GM18868 (cell line): Measurements from ENCODE around the gene SELPLG.

Experiments
- ATAC-seq: cut with Tn5 transposase; IDR thresholded peaks from one replicate; pipeline ENCODE4 v1.9.1; 2021; ENCODE audit warnings: mild to moderate bottlenecking, moderate library complexity; ENCODE audit not compliant: unreplicated experiment

Gene SELPLG

DNA sequence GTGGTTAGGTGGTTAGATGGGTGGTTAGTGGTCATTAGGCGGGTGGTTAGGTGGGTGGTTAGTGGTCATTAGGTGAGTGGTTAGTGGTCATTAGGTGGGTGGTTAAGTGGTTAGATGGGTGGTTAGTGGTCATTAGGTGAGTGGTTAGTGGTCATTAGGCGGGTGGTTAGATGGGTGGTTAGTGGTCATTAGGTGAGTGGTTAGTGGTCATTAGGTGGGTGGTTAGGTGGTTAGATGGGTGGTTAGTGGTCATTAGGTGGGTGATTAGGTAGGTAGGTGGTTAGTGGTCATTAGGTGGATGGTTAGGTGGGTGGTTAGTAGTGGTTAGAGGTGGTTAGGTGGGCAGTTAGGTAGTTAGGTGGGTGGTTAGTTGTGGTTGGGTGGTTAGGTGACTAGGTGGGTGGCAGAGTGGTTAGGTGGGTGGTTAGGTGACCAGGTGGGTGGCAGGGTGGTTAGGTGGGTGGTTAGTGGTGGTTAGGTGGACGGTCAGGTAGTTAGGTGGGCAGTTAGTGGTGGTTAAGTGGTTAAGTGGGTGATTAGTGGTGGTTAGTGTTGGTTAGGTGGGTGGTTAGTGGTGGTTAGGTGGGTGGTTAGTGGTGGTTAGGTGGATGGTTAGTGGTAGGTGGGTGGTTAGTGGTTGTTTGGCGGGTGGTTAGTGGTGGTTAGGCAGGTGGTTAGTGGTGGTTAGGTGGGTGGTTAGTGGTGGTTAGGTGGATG lies 27.8 kb downstream of the SELPLG start:
- no peak for ATAC-seq

DNA sequence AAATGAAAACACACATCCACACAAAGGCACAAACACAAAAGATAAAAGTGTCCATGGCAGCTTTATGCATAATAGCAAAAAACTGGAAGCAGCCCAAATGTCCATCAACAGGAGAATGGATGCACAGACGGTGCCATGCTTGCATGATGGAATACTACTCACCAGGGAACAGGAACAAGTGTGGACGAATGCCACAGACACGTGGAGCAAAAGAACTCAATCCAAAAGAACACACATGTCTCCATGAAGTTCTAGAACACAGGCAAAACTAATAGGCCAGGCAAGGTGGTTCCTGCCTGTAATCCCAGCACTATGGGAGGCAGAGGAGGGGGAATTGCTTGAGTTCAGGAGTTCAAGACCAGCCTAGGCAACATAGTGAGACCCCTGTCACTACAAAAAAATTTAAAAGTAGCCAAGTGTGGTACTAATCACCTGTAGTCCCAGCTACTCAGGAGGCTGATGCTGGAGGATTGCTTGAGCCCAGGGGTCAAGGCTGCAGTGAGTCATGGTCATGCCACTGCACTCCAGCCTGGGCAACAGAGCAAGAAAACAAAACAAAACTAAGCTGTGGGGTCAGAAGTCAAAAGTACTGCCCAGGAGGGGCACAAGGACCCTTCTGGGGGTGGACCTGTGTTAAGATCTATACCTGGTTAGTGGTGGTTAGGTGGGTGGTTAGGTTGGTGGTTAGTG lies 28.5 kb downstream of the SELPLG start:
- no peak for ATAC-seq

DNA sequence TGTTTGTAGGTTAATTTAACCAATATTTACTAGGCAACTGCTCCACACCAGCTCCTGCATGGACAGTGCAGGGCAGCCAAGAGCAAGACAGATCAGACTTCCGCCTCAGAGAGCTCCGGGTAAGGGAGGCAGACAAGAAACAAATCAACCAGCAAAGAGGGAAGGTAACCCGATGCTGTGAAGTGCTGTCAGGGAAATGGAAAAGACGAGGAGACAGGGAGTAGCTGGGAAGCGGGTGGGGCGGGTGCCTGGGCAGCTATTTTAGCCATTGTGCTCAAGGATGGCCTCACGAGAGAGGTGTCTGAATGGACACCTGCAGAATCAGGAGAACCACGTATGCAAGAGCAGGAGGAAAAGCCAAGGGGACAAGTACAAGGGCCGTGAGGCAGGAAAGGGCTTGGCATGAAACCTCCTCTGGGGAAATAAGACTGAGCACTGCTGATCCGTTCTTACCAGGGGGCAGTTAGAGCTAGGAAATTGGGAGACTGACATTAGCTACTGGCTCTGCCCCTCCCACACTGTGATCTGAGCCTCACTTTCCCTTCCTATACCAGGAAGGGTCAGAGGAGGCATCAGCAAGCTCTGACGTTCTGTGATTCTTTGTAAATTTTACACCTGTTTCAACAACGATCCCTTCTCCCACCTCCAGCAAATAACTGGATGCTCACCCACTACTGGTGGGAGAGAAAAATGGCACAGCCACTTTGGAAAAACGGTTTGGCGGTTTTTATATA lies 29.3 kb downstream of the SELPLG start:
- no peak for ATAC-seq

DNA sequence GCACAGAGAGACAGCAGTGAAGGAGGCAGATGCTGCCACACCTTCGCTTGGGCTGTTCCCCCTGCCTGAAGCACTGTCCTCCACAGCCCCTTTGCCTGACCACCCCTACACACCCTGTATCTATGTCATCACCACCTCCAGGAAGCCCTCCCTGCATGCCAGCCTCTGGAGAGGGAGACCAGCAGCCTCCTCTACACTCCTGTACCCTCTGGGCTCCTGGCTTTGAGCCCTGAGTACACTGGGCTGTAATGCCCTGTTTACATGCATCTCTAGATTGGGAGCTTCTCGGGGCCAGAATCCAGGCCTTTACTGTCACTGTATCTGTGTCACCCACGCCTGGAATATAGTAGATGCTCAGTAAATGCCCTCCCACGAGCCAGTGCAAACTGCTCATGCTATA lies 30.0 kb downstream of the SELPLG start:
- no peak for ATAC-seq

DNA sequence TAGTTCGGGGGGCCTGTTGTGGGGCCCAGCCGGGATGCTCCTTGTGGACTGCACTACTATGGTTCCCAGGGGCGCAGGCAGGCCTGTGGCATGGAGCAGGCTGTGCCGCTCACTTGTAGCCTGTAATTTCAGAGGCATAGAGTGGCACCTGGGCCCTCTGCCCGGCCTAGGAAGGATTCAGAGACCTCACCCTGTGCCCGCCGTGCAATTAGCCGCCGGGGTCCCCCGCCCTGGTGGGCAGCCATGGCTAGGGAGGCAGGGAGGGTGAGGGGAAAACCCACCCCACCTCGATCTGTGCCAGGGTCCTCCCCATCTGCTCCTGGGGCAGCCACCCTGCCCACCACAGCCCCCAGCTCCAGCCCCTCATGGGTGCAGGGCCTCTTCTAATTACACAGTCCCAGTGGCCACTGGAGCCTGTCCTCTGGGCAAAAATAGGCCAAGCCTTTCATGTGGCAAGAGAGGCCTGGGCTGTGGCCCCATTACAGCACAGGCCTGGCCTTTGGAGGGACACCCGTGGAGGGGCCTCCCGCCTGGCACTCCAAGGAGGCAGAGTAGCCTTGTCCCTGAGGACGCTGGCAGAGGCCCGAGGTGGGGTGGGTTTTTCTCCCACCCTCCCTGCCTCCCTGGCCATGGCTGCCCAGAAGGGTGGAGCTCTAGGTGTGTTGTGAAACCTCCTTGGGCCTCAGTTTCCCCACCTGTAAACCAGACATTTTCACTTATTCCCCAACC lies 30.6 kb downstream of the SELPLG start:
- no peak for ATAC-seq

DNA sequence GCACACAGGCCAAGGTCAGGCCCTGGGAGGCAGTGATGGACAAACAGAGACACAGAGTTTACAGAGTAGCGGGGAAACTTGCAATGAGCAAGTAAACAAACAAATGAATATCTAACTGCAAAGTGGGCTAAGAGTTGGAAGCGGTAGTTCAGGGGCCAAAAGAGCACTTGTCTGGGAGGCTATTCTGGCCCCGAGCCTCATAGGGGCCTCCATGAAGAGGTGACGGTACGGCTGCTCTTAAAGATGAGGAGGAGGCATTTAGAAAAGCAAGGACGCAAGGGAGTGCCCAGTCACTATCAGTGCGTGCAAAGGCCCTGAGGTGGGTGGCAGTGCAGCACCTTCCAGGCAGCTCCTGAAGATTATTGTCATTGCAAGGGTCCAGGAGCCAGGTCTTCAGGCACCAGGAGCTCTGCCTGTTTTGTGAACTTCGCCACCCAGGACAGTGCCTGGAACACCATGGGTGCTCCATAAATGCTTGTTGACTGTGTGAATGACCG lies 31.4 kb downstream of the SELPLG start:
- no peak for ATAC-seq

DNA sequence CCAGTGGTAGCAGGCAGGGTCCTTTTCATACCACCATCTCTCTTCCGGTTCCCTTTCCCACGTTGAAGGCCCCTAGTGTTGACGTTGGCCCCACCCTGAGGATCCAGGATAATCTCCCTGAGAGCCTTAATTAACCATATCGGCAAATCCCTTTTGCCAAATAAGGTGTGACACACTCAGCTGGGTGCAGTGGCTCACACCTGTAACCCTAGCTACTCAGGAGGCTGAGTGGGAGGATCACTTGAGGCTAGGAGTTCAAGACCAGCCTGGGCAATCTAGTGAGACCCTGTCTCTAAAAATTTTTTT lies 33.0 kb downstream of the SELPLG start:
- no peak for ATAC-seq

DNA sequence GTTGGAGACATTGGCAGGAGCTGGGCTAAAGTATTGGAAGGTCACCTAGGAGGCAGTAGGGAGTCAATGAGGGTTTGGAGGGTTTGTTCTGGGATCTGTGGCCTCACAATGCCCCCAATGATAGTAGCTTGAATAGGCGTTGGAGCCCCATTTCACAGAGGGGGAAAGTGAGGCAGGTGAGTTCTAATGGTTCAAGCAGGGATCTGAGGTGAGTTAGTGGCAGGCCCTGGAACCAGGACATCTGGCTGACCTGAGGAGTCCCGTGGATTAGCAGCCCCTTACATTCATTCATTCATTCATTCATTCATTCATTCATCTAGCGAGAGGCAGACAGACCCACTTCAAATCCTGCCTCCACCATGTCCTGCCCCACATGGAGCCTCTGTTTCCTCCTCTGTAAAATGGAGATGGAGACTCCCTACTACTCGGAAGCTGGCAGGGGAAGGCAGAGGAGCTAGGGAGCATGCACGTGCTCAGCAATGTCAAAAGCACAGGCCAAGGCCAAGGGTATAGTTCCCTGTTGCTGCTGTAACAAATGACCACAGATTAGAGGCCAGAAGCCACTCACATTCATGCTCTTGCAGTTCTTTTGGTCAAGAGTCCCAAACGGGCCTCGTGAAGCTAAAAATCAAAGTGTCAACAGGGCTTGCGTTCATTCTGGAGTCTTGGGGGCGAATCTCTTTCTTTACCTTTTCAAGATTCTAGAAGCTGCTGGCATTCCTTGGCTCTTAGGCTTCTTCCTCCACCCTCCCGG lies 33.6 kb downstream of the SELPLG start:
- ATAC-seq: no peak

DNA sequence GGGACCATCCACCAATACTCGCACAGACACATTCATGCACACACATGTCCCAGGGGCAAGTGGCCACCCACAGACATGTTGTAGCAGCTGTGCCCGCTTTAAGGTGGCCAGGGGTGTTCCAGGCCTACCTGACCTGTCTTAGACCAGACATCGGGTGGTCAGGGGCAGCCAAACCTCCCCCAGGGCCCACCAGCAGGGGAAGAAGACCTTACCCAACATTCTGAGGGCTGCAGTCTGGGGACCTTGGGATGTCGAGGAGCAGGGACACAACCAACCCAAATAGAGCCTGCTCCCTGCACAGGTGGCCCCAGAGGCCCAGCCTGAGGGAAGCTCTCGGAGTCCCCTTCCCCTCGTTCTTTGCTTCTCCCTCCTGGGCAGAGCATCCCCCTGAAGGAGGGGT lies 34.2 kb downstream of the SELPLG start:
- ATAC-seq: no peak

DNA sequence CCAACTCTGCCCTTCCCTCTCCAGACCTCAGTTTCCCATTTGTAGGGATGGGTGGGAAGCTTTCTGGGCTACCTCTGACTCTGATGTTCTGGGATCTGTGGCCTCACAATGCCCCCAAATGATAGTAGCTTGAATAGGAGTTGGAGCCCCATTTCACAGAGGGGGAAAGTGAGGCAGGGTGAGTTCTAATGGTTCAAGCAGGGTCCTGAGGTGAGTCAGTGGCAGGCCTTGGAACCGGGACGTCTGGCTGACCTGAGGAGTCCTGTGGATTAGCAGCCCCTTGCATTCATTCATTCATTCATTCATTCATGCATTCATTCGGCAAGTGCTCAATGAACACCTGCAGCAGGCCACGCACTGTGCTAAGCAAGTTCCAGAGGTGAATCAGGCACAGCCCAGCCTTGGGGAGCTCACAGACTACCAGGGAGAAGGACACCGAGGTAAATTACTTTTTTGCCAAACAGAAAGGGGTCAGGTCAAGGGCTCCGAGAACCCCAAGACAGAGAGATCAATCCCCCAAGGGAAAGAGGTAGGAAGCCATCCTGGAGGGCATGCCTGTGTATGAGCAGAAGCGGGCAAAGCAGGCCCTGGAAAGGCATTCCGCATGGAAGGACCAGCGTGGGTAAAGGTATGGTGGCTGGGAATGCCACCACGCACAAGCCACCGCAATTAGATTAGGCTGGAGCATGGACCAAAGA lies 35.0 kb downstream of the SELPLG start:
- no peak for ATAC-seq

DNA sequence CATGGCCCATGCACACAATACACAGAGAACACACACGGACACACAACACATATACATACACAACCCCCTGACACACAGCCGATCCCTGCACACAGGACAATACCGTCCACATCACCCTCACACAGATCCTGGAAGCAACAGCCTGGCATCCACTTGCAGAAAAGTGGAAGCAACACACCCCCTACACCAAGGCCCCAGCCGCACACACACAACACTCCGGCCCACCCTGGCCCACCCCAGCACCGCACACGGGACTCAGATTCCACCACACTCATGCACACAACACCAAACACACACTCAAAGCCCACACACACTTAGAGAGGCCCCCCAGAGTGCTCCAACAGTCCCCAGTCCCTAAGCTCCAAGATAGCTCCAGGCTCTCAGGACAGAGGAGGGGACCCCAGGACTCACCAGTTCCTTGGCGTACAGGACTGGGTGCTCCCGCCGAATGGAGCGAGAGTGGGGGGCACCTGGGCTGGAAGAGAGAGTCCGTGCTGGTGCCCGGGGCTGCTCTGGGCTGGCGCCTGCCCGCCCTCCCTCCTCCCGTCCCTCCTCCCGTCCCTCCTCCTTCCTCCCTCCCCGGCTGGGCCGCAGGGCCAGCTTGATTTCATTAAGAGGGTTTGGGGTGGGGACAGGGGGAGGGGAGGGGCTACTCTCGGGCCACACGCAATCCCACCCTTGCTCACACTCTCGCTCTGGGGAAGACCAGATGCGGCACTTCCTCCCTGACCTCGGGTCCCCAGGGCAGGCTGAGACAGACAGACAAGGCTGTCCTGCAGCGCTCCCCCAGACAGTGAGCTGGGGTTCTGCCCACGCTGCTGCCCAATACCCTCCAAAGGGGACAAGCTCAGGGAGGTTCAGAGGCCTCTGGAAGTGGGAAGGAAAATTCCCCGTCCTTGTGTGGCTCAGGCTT lies 35.9 kb downstream of the SELPLG start, which contains the start of gene TMEM119:
Gene TMEM119 (minus strand): TSS at position 526 of the 913 bp plus-strand sequence. CDS start 5,701 bp downstream, outside the sequence.
- no peak for ATAC-seq

DNA sequence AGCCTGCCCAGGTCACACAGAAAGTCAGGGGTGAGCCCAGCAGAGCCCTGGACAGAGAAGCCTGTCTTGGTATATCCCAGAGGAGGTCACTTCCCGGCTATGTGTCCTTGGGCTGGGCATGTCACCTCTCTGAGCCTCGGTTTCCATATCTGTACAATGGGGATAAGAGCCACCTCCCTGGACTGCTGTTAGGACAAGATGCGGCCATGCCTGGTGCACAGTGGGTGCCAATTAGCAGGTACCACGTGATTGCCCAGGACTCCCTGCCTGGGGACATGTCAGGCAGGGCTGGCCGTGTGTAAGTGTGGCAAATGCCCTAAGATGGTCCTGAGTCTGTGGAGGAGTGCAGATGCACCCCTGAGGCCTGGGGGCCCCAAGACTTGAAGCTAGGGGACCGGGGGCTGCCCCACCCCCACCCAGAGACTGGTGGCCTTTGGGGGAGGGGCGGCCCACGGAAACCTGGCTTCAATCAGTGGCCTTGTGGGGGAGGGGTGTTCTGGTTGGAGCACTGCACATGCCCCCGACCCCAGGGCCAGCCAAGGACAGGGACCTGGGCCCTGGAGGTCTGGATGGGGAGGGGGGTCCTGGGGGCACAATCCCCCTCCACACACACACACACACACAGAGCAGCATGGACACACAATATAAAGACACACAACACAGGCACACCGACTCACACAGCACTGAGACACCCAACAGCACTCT lies 36.7 kb downstream of the SELPLG start:
- no peak for ATAC-seq

DNA sequence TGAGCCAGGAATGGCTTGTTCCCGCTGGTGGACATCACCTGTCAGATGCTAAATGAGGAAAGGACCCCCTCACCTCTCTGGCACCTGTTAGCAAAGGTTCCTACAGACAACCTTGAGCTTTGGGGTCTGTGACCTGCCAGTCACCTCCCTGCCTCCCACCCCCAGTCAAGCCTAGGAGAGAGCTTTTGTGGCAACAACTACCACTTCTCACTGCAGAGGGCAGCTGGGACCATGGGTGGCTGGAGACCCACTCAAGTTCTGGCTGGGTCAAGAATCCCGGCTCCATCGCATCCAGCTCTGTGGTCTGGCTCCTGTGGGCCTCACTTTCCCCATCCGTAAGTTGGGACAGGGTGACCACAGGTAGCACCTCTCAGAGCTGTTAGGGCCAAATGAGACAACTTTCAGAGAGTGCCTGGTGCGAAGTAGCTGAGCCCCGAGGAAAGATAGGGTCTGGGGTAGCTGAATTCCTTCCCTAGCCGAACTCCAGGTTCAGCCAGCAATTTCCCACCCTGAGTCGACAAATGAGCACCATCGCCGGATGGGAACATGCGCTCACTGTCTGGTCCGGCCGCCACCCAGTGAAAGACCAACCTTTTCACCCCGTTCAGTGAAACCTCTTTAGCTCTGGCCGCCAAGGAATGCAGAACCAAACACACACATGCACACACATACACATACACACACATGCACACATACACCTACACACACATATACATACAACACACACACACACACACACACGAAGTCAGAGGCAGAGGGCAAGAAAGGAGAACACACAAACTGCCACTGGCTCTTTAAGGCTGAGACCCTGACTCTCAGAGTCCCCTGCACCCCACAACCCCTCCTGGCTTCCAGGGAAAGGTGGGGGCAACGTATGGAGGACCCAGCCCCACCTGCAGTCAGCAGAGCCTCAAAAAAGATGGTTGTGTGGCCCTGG lies 37.7 kb downstream of the SELPLG start:
- no peak for ATAC-seq

DNA sequence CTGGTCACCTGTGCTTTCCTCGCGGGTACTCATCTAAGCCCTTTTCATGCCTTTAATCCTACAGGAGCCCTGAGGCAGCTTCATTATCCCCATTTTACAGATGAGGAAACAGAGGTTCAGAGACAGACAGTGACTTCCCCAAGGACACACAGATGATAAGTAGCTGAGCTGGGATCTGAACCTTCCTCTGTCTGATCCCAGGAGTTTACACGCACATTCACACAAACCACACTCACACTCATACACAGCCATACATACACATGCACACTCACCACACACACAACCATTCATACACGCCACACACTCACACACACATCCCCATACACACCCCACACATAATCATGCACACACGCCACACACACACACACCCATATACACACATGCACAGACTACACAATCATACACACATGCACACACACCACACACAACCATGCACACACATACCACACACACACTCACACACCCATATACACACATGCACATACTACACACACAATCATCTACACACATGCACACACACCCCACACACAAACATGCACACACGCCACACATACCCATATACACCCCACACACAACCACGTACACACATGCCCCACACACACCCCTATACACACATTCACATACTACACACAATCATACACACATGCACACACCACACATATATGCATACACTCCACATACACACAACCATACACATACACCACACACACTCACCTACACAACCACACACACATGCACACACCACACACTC lies 38.6 kb downstream of the SELPLG start:
- no peak for ATAC-seq

DNA sequence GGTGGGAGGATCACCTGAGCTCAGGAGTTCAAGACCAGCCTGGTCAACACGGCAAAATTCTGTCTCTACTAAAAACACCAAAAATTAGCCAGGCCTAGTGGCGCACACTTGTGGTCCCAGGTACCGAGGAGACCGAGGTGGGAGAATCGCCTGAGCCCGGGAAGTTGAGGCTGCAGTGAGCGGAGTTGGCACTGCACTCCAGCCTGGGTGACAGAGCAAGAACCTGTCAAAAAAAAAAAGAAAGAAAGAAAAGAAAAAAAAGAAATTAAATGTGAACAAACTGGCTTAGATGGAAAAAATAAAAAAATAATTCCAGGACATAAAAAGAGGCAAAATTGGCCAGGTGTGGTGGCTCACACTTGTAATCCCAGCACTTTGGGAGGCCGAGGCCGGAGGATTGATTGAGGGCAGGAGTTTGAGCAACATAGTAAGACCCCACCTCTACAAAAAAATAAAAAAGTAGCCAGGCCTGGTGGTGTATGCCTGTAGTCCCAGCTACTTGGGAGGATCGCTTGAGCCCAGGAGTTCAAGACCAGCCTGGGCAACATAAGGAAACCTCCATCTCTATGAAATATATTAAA lies 39.3 kb downstream of the SELPLG start:
- no peak for ATAC-seq
